H9 (cell line): Measurements from ENCODE around the gene ARHGAP12. TPM values are rescaled to one million over a fixed set of nuclear protein-coding genes. Genes with fewer than 3 reads are reported as not detected.

Experiments
- DNase-seq: peaks from one replicate; pipeline ENCODE4 v3.0.0-alpha.2; 2017
- H2AFZ ChIP-seq: one replicate; pipeline ENCODE4 v1.6.1; 2013; ENCODE audit warnings: mild to moderate bottlenecking, low read length, control low read depth, moderate library complexity
- H2AK5ac ChIP-seq: 2 replicates; pipeline ENCODE4 v1.6.1; 2013; ENCODE audit warnings: low read length, control low read depth, mixed read lengths; ENCODE audit not compliant: insufficient read length
- H2BK120ac ChIP-seq: one replicate; pipeline ENCODE4 v1.6.1; 2013; ENCODE audit warnings: low read depth, mild to moderate bottlenecking, low read length, control low read depth, inconsistent platforms; ENCODE audit not compliant: poor library complexity, severe bottlenecking
- H2BK12ac ChIP-seq: 2 replicates; pipeline ENCODE4 v1.6.1; 2013; ENCODE audit warnings: low read length, control low read depth, mixed read lengths, low read depth; ENCODE audit not compliant: insufficient read length
- H2BK15ac ChIP-seq: 2 replicates; pipeline ENCODE4 v1.6.1; 2013; ENCODE audit warnings: low read depth, low read length, control low read depth
- H2BK20ac ChIP-seq: one replicate; pipeline ENCODE4 v1.6.1; 2013; ENCODE audit warnings: low read depth, mild to moderate bottlenecking, low read length, control low read depth, inconsistent platforms; ENCODE audit not compliant: poor library complexity, severe bottlenecking
- H2BK5ac ChIP-seq: 2 replicates; pipeline ENCODE4 v1.6.1; 2013; ENCODE audit warnings: low read length, control low read depth, mixed read lengths; ENCODE audit not compliant: insufficient read length
- H3K14ac ChIP-seq: 2 replicates; pipeline ENCODE4 v1.6.1; 2013; ENCODE audit warnings: low read length, control low read depth; ENCODE audit not compliant: insufficient read depth
- H3K18ac ChIP-seq: 2 replicates; pipeline ENCODE4 v1.6.1; 2013; ENCODE audit warnings: low read depth, mild to moderate bottlenecking, mixed read lengths, low read length, control low read depth; ENCODE audit not compliant: insufficient read length
- H3K23ac ChIP-seq: 2 replicates; pipeline ENCODE4 v1.6.1; 2013; ENCODE audit warnings: low read length, control low read depth, mixed read lengths, low read depth; ENCODE audit not compliant: insufficient read length
- H3K23me2 ChIP-seq: 2 replicates; pipeline ENCODE4 v1.6.1; 2013; ENCODE audit warnings: low read depth, mild to moderate bottlenecking, mixed read lengths, low read length, control low read depth; ENCODE audit not compliant: insufficient read length, poor library complexity, severe bottlenecking
- H3K27ac ChIP-seq: 2 replicates; pipeline ENCODE4 v1.5.1; 2013; ENCODE audit warnings: low read length, control low read depth, mixed read lengths, low read depth; ENCODE audit not compliant: insufficient read length
- H3K27me3 ChIP-seq: 2 replicates; pipeline ENCODE4 v1.6.1; 2013; ENCODE audit warnings: low read length, control low read depth, inconsistent platforms; ENCODE audit not compliant: insufficient read depth
- H3K4ac ChIP-seq: 2 replicates; pipeline ENCODE4 v1.6.1; 2013; ENCODE audit warnings: low read depth, mild to moderate bottlenecking, control low read depth, inconsistent platforms, low read length, moderate library complexity
- H3K4me1 ChIP-seq: 2 replicates; pipeline ENCODE4 v1.6.1; 2013; ENCODE audit warnings: low read length, control low read depth, inconsistent platforms; ENCODE audit not compliant: insufficient read depth
- H3K4me2 ChIP-seq: 2 replicates; pipeline ENCODE4 v1.6.1; 2013; ENCODE audit warnings: low read length, control low read depth, mixed read lengths; ENCODE audit not compliant: insufficient read length, insufficient read depth
- H3K56ac ChIP-seq: 2 replicates; pipeline ENCODE4 v1.6.1; 2013; ENCODE audit warnings: low read depth, mild to moderate bottlenecking, mixed read lengths, low read length, control low read depth; ENCODE audit not compliant: insufficient read length
- H3K79me1 ChIP-seq: 2 replicates; pipeline ENCODE4 v1.6.1; 2013; ENCODE audit warnings: low read depth, mild to moderate bottlenecking, moderate library complexity, low read length, control low read depth, inconsistent platforms; ENCODE audit not compliant: insufficient read depth, poor library complexity, severe bottlenecking
- H3K79me2 ChIP-seq: 2 replicates; pipeline ENCODE4 v1.6.1; 2013; ENCODE audit warnings: low read length, control low read depth, inconsistent platforms; ENCODE audit not compliant: insufficient read depth
- H3K9ac ChIP-seq: 2 replicates; pipeline ENCODE4 v1.6.1; 2013; ENCODE audit warnings: low read length, control low read depth, mixed read lengths; ENCODE audit not compliant: insufficient read length; ENCODE audit errors: extremely low read depth
- H3K9me3 ChIP-seq: one replicate; pipeline ENCODE4 v1.6.1; 2013; ENCODE audit warnings: low read depth, low read length, inconsistent platforms; ENCODE audit not compliant: control insufficient read depth
- H3T11ph ChIP-seq: one replicate; pipeline ENCODE4 v1.6.1; 2013; ENCODE audit warnings: mild to moderate bottlenecking, low read length, control low read depth, inconsistent platforms
- H4K20me1 ChIP-seq: one replicate; pipeline ENCODE4 v1.6.1; 2013; ENCODE audit not compliant: control insufficient read depth, insufficient read length, insufficient read depth
- H4K5ac ChIP-seq: 2 replicates; pipeline ENCODE4 v1.6.1; 2013; ENCODE audit warnings: low read depth, mild to moderate bottlenecking, mixed read lengths, low read length, control low read depth; ENCODE audit not compliant: insufficient read length
- H4K8ac ChIP-seq: replicated peaks from 2 replicates; pipeline ENCODE4 v1.6.1; 2013; ENCODE audit warnings: low read length, control low read depth, mixed read lengths, low read depth; ENCODE audit not compliant: insufficient read length
- H4K91ac ChIP-seq: 2 replicates; pipeline ENCODE4 v1.6.1; 2013; ENCODE audit warnings: low read depth, mild to moderate bottlenecking, moderate library complexity, mixed read lengths, low read length, control low read depth; ENCODE audit not compliant: insufficient read length
- H3K27ac Mint-ChIP-seq, 3 experiments: 2 replicates in 2 of 3; 3 replicates in 1 of 3; pipeline ENCODE4 v1.8.0; 2020 to 2021; ENCODE audit warnings: mixed read lengths in 3 of 3, mild to moderate bottlenecking in 1 of 3, moderate library complexity in 1 of 3
- H3K27me3 Mint-ChIP-seq: 2 replicates; pipeline ENCODE4 v1.8.0; 2021; ENCODE audit warnings: low read depth, mild to moderate bottlenecking, moderate library complexity, mixed read lengths
- H3K36me3 Mint-ChIP-seq, 3 experiments: 2 replicates in 2 of 3; 3 replicates in 1 of 3; pipeline ENCODE4 v1.8.0; 2020 to 2021; ENCODE audit warnings: low read depth in 3 of 3, mixed read lengths in 3 of 3; ENCODE audit not compliant: insufficient read depth in 1 of 3
- H3K4me1 Mint-ChIP-seq, 2 experiments: 2 replicates each; pipeline ENCODE4 v1.8.0; 2020; ENCODE audit warnings: mixed read lengths in 2 of 2
- H3K4me3 Mint-ChIP-seq, 2 experiments: 2 replicates in 1 of 2; 3 replicates in 1 of 2; pipeline ENCODE4 v1.8.0; 2020 to 2021; ENCODE audit warnings: mild to moderate bottlenecking in 2 of 2, mixed read lengths in 2 of 2, moderate library complexity in 1 of 2
- H3K9me3 Mint-ChIP-seq, 2 experiments: 2 replicates in 1 of 2; 3 replicates in 1 of 2; pipeline ENCODE4 v1.8.0; 2020; ENCODE audit warnings: mild to moderate bottlenecking in 2 of 2, mixed read lengths in 2 of 2, moderate library complexity in 1 of 2
- WGBS: extraction: QIAGEN DNeasy Blood & Tissue Kit; methylation state at CpG from one replicate; pipeline ENCODE4 v1.1.7; 2013; ENCODE audit warnings: missing lambda C conversion rate, low lambda C conversion rate, mixed read lengths; ENCODE audit not compliant: insufficient read length; ENCODE audit errors: extremely low coverage; 5-methylcytosine and 5-hydroxymethylcytosine counted together
- total RNA-seq: library from RNA; stranded (reverse); gene quantifications from 2 replicates; pipeline ENCODE4 v1.2.1, GENCODE V29; 2021
- TF ChIP-seq, protein P1 (sequence below): fragments of 200-600 bp; sonication (generic); conservative IDR thresholded peaks from 3 replicates; pipeline ENCODE4 v1.8.0; 2021; ENCODE audit warnings: antibody characterized with exemption, mild to moderate bottlenecking

ARHGAP12 gene
- total RNA-seq, 1 experiment from 2014 or later = 34.3 TPM

DNA sequence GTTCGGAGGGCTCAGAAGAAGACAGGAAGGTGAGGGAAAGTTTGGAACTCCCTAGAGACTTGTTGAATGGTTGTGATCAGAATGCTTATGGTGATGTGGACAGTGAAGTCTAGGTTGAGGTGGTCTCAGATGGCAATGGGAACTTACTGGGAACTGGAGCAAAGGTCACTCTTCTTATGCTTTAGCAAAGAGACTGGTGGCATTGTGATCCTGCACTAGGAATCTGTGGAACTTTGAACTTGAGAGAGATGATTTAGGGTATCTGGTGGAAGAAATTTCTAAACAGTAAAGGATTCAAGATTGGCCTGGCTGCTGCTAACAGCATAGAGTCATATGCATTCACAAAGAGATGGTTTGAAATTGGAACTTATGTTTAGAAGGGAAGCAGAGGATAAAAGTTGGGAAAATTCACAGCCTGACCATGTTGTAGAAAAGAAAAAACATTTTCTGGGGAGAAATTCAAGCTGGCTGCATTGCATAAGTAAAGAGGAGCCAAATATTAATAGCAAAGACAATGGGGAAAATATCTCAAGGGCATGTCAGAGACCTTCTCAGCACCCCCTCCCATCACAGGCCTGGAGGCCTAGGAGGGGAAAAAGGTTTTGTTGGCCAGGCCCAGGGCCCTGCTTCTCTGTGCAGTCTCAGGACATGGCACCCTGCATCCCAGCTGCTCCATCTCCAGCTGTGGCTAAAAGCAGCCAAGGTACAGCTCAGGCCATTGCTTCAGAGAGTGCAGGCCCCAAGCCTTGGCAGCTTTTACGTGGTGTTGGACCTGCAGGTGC is 26.0 kb upstream of the ARHGAP12 start:
- no peak overlapping the region for H4K5ac ChIP-seq
- H3K56ac ChIP-seq = no peak overlapping the region
- no peak overlapping the region for H2BK5ac ChIP-seq
- H3K27me3 ChIP-seq = no peaks in the 10 kb centered on the region
- H3T11ph ChIP-seq = no peak overlapping the region
- no peak overlapping the region for H3K23ac ChIP-seq
- no peak overlapping the region for H3K18ac ChIP-seq
- no peak overlapping the region for H2BK12ac ChIP-seq
- no peak overlapping the region for H2AK5ac ChIP-seq
- H3K79me1 ChIP-seq = no peaks in the 10 kb centered on the region
- no peaks in the 10 kb centered on the region for H3K79me2 ChIP-seq
- TF ChIP-seq, protein P1, sequence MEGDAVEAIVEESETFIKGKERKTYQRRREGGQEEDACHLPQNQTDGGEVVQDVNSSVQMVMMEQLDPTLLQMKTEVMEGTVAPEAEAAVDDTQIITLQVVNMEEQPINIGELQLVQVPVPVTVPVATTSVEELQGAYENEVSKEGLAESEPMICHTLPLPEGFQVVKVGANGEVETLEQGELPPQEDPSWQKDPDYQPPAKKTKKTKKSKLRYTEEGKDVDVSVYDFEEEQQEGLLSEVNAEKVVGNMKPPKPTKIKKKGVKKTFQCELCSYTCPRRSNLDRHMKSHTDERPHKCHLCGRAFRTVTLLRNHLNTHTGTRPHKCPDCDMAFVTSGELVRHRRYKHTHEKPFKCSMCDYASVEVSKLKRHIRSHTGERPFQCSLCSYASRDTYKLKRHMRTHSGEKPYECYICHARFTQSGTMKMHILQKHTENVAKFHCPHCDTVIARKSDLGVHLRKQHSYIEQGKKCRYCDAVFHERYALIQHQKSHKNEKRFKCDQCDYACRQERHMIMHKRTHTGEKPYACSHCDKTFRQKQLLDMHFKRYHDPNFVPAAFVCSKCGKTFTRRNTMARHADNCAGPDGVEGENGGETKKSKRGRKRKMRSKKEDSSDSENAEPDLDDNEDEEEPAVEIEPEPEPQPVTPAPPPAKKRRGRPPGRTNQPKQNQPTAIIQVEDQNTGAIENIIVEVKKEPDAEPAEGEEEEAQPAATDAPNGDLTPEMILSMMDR = no peak
- H3K4me3 Mint-ChIP-seq = no peak overlapping the region
- no peak overlapping the region for H4K8ac ChIP-seq
- no peak overlapping the region for H2AFZ ChIP-seq
- H4K20me1 ChIP-seq = no peaks in the 10 kb centered on the region
- no peak overlapping the region for H2BK20ac ChIP-seq
- no peaks in the 10 kb centered on the region for H3K27me3 Mint-ChIP-seq
- no peak overlapping the region for H3K27ac ChIP-seq
- peaks cover 21 to 28% of the 10 kb centered on the region in 2 experiments for H3K9me3 Mint-ChIP-seq
- peaks cover 18% of the 10 kb centered on the region for H3K9me3 ChIP-seq
- H3K4ac ChIP-seq = no peak overlapping the region
- no peaks in the 10 kb centered on the region for H3K4me1 Mint-ChIP-seq
- H3K27ac Mint-ChIP-seq = no peak overlapping the region
- H2BK120ac ChIP-seq = no peak overlapping the region
- H2BK15ac ChIP-seq = no peak overlapping the region
- no peak overlapping the region for H3K14ac ChIP-seq
- no peak overlapping the region for H4K91ac ChIP-seq
- H3K4me1 ChIP-seq = no peaks in the 10 kb centered on the region
- no peak for DNase-seq
- no peak overlapping the region for H3K9ac ChIP-seq
- no peak overlapping the region for H3K4me2 ChIP-seq
- no CpG with 5 or more reads among the region's 2 CpGs for WGBS
- H3K36me3 Mint-ChIP-seq = peaks cover 11 to 28% (median 20%) of the 10 kb centered on the region in 3 experiments
- no peaks in the 10 kb centered on the region for H3K23me2 ChIP-seq
